ENCODE data around the gene SFMBT2.

The SFMBT2 gene

DNA sequence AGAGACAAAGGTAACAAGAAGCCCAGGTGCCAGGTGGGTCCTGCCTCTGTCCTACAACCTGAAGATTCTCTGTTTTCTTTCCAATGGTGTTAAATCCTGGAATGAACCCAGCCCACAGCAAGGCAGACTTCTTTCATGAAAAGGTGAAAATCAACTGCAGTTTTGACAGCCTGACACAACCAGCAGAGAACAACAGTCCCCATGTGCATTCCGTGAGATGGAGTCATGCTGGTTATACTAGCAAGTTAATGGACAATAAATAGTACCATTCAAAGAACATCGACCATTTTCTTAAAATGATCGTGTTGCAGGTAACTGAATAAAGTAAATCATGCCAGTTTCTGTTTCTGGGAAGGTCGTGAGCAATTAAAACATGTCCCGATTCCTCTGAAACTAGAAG, 131.5 kb downstream of the SFMBT2 start:
- Histone ChIP-seq H3K36me3 (ENCODE audit: insufficient read depth) (no peaks in the 10 kb centered on the region), H3K27ac (no peak overlapping the region), H2AFZ (ENCODE audit: low read depth) (no peak overlapping the region), H3K27me3 (ENCODE audit: insufficient read depth, low read depth) (no peaks in the 10 kb centered on the region), H3K4me3 (IDR thresholded peaks at IDR 0.05; ENCODE audit: insufficient read depth, low read depth, low read length) (no peak overlapping the region), H3K4me1 (ENCODE audit: low read depth, poor library complexity, severe bottlenecking) (no peaks in the 10 kb centered on the region), H4K20me1 (ENCODE audit: insufficient read depth) (no peaks in the 10 kb centered on the region; the same call in 1 of the 2 replicates), H3K4me2 (no peak overlapping the region), H3K79me2 (ENCODE audit: insufficient read depth, low read depth) (peaks cover 16% of the 10 kb centered on the region; the same call in 1 of the 2 replicates), H3K9ac (no peak overlapping the region)
- TF ChIP-seq, protein P1, sequence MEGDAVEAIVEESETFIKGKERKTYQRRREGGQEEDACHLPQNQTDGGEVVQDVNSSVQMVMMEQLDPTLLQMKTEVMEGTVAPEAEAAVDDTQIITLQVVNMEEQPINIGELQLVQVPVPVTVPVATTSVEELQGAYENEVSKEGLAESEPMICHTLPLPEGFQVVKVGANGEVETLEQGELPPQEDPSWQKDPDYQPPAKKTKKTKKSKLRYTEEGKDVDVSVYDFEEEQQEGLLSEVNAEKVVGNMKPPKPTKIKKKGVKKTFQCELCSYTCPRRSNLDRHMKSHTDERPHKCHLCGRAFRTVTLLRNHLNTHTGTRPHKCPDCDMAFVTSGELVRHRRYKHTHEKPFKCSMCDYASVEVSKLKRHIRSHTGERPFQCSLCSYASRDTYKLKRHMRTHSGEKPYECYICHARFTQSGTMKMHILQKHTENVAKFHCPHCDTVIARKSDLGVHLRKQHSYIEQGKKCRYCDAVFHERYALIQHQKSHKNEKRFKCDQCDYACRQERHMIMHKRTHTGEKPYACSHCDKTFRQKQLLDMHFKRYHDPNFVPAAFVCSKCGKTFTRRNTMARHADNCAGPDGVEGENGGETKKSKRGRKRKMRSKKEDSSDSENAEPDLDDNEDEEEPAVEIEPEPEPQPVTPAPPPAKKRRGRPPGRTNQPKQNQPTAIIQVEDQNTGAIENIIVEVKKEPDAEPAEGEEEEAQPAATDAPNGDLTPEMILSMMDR (conservative IDR thresholded peaks at IDR 0.05; ENCODE audit: low read depth, low read length), result no peak

DNA sequence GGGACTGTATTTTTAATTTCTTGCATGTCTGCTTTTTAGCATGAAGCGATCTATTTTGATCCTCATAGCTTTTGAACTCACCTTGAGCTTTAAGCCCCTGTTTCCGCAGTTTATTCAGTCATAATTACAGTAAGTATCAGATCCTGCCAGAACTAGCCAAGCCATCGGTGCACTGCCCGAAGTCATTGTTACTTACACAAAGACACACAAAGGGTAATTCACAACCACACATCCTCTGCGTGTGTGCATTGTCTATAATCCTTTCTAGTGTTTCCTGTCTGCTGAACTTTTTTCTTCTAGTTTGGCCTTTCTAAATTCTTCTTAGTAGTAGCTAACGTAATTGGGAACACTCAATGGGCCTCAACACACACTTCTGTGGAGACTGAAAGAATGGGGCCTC, 133.0 kb downstream of the SFMBT2 start:
- Histone ChIP-seq H3K79me2 (ENCODE audit: insufficient read depth, low read depth) (peaks cover 12% of the 10 kb centered on the region; the same call in 1 of the 2 replicates), H3K4me2 (no peak overlapping the region), H3K36me3 (ENCODE audit: insufficient read depth) (no peaks in the 10 kb centered on the region)

DNA sequence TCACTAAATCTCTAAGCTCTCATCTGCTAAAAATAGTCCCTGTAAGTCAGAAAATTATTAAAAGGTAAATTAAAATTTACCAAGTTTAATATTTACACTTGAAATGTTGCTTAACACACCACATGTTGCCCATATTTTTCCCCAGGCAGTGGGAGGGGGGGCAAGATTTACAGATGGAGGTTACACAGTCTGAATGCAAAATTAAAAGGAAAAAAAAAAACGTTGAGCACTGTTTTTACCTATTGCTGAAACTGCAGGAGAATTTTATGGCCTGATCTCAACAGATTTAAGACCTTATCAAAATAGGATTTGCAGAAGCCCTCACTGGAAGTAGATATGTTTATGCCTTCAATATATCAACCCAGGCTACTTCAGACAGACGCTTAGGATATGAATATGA, 133.4 kb downstream of the SFMBT2 start:
- H3K4me1 ChIP-seq (ENCODE audit: low read depth, poor library complexity, severe bottlenecking), result peaks cover 8% of the 10 kb centered on the region
- H3K4me2 ChIP-seq, result no peak overlapping the region
- H3K36me3 ChIP-seq (ENCODE audit: insufficient read depth), result no peaks in the 10 kb centered on the region
- H3K27ac ChIP-seq, result no peak overlapping the region
- no peaks in the 10 kb centered on the region for H3K27me3 ChIP-seq (ENCODE audit: insufficient read depth, low read depth)
- no peaks in the 10 kb centered on the region; the same call in 1 of the 2 replicates for H4K20me1 ChIP-seq (ENCODE audit: insufficient read depth)
- no peak overlapping the region for H3K4me3 ChIP-seq (IDR thresholded peaks at IDR 0.05; ENCODE audit: insufficient read depth, low read depth, low read length)
- no peak overlapping the region for H2AFZ ChIP-seq (ENCODE audit: low read depth)
- H3K9ac ChIP-seq, result no peak overlapping the region
- TF ChIP-seq, protein P1 (conservative IDR thresholded peaks at IDR 0.05; ENCODE audit: low read depth, low read length), result no peak
- peaks cover 9% of the 10 kb centered on the region; the same call in 1 of the 2 replicates for H3K79me2 ChIP-seq (ENCODE audit: insufficient read depth, low read depth)

More for the DNA sequence above, 133.0 kb downstream of the SFMBT2 start:
- Histone ChIP-seq H3K4me3 (IDR thresholded peaks at IDR 0.05; ENCODE audit: insufficient read depth, low read depth, low read length) (no peak overlapping the region), H3K27me3 (ENCODE audit: insufficient read depth, low read depth) (no peaks in the 10 kb centered on the region), H3K27ac (no peak overlapping the region), H3K4me1 (ENCODE audit: low read depth, poor library complexity, severe bottlenecking) (peaks cover 4% of the 10 kb centered on the region), H4K20me1 (ENCODE audit: insufficient read depth) (no peaks in the 10 kb centered on the region; the same call in 1 of the 2 replicates), H2AFZ (ENCODE audit: low read depth) (no peak overlapping the region), H3K9ac (no peak overlapping the region)
- TF ChIP-seq, protein P1 (conservative IDR thresholded peaks at IDR 0.05; ENCODE audit: low read depth, low read length), result no peak

DNA sequence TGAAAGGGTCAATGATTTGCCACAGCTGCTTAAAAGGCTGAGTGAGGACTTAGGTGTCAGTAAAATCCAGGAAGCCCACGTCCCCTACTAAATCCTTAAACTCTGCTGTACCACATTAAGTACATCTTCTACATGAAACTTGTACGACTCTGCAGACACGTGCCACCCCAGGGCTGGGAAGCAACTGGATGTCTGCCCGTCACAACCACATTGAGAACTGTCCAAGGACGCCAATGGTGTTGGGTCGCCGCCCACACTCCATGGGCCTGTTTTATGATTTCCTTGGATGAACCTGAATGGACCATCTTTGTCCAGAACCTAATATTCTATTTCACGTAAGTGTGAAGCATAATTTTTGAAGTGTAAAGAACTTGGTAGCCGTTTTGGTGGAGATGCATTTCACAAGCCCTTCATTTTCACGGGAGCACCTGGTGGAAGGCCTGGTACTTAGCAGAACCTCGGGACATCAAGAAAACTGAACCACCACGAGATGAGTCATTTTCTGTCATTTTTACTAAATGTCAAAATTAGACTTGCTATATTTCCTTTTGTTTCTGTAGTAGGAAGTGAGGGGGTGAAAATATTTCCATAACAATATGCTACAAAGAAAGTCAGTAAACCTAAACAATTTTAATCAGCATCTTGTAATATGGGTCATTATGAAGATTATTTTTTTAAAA, 134.9 kb downstream of the SFMBT2 start:
- Histone ChIP-seq H3K4me2 (no peak overlapping the region), H3K4me3 (IDR thresholded peaks at IDR 0.05; ENCODE audit: insufficient read depth, low read depth, low read length) (no peak overlapping the region), H3K79me2 (ENCODE audit: insufficient read depth, low read depth) (no peaks in the 10 kb centered on the region; the same call in 1 of the 2 replicates), H3K4me1 (ENCODE audit: low read depth, poor library complexity, severe bottlenecking) (peaks cover 18% of the 10 kb centered on the region), H2AFZ (ENCODE audit: low read depth) (no peak overlapping the region), H3K27me3 (ENCODE audit: insufficient read depth, low read depth) (no peaks in the 10 kb centered on the region), H3K27ac (no peak overlapping the region), H4K20me1 (ENCODE audit: insufficient read depth) (no peaks in the 10 kb centered on the region; the same call in 1 of the 2 replicates), H3K36me3 (ENCODE audit: insufficient read depth) (no peaks in the 10 kb centered on the region), H3K9ac (no peak overlapping the region)
- TF ChIP-seq, protein P1 (conservative IDR thresholded peaks at IDR 0.05; ENCODE audit: low read depth, low read length), result no peak

All from KMS-11 (cell line).